GM13976 (cell line): ENCODE measurements around the gene GAL3ST1.
"Not testable (repeated sequence)": the region's sequence is repeated elsewhere in the genome, so short reads cannot be mapped to it uniquely, and the experiment has no call there.

Experiments used
- DNase-seq: peaks from one replicate; pipeline ENCODE4 v3.0.0; 2012; ENCODE audit warnings: low spot score
- CTCF ChIP-seq: IDR thresholded peaks from 2 replicates; pipeline ENCODE4 v1.5.1; 2012; ENCODE audit warnings: borderline replicate concordance, mild to moderate bottlenecking; ENCODE audit not compliant: insufficient read depth; ENCODE audit errors: extremely low read depth, missing control alignments, control extremely low read depth
- in situ Hi-C: fragments of 300-500 bp; cut with MboI; formaldehyde crosslinking; loops from one replicate; pipeline ENCODE4 v1.12.0; 2022; ENCODE audit warnings: low sequenced_read_pairs, mixed read lengths, inconsistent platforms; ENCODE audit not compliant: unreplicated experiment

Gene GAL3ST1

GRCh38 chr22:30574997-30575671 is 669 bp upstream of the GAL3ST1 start:
- DNase-seq, result no peak
- no peak for TF ChIP-seq CTCF
- in situ Hi-C loops, result no loop called here

- in situ Hi-C loops, result no loop called here
- no peak for DNase-seq
- no peak for TF ChIP-seq CTCF
Observed at GRCh38 chr22:30573594-30574094, 821 bp downstream of the GAL3ST1 start.

- in situ Hi-C loops, result no loop called here
- no peak for DNase-seq
- TF ChIP-seq CTCF, result no peak
Observed at GRCh38 chr22:30572840-30573593, 1.4 kb downstream of the GAL3ST1 start.

GRCh38 chr22:30572210-30572609 is 2.3 kb downstream of the GAL3ST1 start:
- in situ Hi-C loops, result no loop called here
- TF ChIP-seq CTCF, result no peak
- DNase-seq, result no peak

- DNase-seq, result no peak
- in situ Hi-C loops, result no loop called here
- TF ChIP-seq CTCF, result no peak
Observed at GRCh38 chr22:30569674-30570202, 4.7 kb downstream of the GAL3ST1 start.

- DNase-seq, result no peak
- in situ Hi-C loops, result no loop called here
- no peak for TF ChIP-seq CTCF
Observed at GRCh38 chr22:30568137-30568805, 6.2 kb downstream of the GAL3ST1 start.

GRCh38 chr22:30567277-30567676 is 7.2 kb downstream of the GAL3ST1 start:
- in situ Hi-C loops, DNase-seq: not testable (repeated sequence)
